ENCODE results near the gene RBM33. TPM values are rescaled to one million over a fixed set of nuclear protein-coding genes. Genes with fewer than 3 reads are reported as not detected.

RBM33 gene
- total RNA-seq, 1 donor, result 21.9 TPM

- no peak for TF ChIP-seq CTCF (IDR thresholded peaks at IDR 0.05; ENCODE audit: insufficient read depth, low read length)
- H3K4me3 ChIP-seq (ENCODE audit: low read depth, low read length), result no peak overlapping the region
- DNase-seq (ENCODE audit: low read depth), result no peak
Measured at GRCh38 chr7:155769701-155770100, 125.2 kb downstream of the RBM33 start.

- no peak overlapping the region for H3K4me3 ChIP-seq (ENCODE audit: low read depth, low read length)
- no peak for TF ChIP-seq CTCF (IDR thresholded peaks at IDR 0.05; ENCODE audit: insufficient read depth, low read length)
- DNase-seq (ENCODE audit: low read depth), result no peak
Measured at GRCh38 chr7:155770241-155770640, 125.8 kb downstream of the RBM33 start.

GRCh38 chr7:155773531-155773930 is 129.1 kb downstream of the RBM33 start:
- peak; percentile 13 for DNase-seq (ENCODE audit: low read depth)
- H3K4me3 ChIP-seq (ENCODE audit: low read depth, low read length), result no peak overlapping the region
- no peak for TF ChIP-seq CTCF (IDR thresholded peaks at IDR 0.05; ENCODE audit: insufficient read depth, low read length)

GRCh38 chr7:155774947-155775346 is 130.5 kb downstream of the RBM33 start:
- no peak for TF ChIP-seq CTCF (IDR thresholded peaks at IDR 0.05; ENCODE audit: insufficient read depth, low read length)
- DNase-seq (ENCODE audit: low read depth), result peak; percentile 22
- H3K4me3 ChIP-seq (ENCODE audit: low read depth, low read length), result no peak overlapping the region

- DNase-seq (ENCODE audit: low read depth), result no peak
- no peak for TF ChIP-seq CTCF (IDR thresholded peaks at IDR 0.05; ENCODE audit: insufficient read depth, low read length)
- no peak overlapping the region for H3K4me3 ChIP-seq (ENCODE audit: low read depth, low read length)
Measured at GRCh38 chr7:155775691-155776090, 131.2 kb downstream of the RBM33 start.

GRCh38 chr7:155776606-155777005 is 132.1 kb downstream of the RBM33 start:
- no peak for TF ChIP-seq CTCF (IDR thresholded peaks at IDR 0.05; ENCODE audit: insufficient read depth, low read length)
- no peak overlapping the region for H3K4me3 ChIP-seq (ENCODE audit: low read depth, low read length)
- no peak for DNase-seq (ENCODE audit: low read depth)

GRCh38 chr7:155778349-155778748 is 133.9 kb downstream of the RBM33 start:
- TF ChIP-seq CTCF (IDR thresholded peaks at IDR 0.05; ENCODE audit: insufficient read depth, low read length), result no peak
- no peak for DNase-seq (ENCODE audit: low read depth)
- no peak overlapping the region for H3K4me3 ChIP-seq (ENCODE audit: low read depth, low read length)

Measured in fibroblast of the aortic adventitia (primary cell).